Measurements from ENCODE around the gene MAML3.

Gene MAML3

GRCh38 chr4:139672732-139673131 is 481.3 kb downstream of the MAML3 start:
- in situ Hi-C loops (cut with MboI; ENCODE audit: low sequenced_read_pairs): no loop called here

DNA sequence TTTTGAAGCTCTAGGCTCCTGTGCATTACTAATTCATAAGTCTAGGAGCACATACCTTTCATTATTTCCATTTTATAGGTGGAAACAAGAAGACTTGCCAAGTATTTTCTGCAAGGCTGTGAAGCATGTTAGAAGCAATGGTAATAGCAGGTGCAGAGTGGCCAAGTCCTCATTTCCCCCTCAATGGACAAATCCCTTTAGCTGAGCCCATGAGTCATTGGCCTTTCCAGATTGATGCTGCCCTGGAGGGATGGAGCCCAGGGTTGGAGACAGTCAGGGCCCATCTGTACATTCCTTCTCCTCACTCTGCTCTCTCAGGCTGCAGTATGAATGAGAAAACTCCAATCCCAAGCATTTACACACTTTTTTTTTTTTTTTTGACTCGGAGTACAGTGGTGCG is 481.8 kb downstream of the MAML3 start:
- in situ Hi-C loops (cut with MboI; ENCODE audit: low sequenced_read_pairs): no loop called here

DNA sequence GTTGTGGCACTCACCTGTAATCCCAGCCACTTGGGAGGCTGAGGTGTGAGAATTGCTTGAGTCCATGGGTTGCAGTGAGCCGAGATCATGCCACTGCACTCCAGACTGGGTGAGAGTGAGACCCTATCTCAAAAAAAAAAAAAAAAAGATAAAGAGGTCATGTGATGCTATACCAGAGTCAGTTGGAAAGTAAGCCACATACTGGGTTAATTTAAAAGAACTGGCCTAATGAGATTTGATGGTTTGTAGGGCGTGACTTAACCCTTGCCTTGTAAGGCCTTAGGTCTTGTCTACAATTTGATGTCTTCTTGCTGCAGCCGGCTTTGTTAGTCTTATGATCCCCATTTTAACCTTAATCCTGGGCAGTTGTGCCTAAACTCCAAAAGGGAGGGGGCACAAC is 483.2 kb downstream of the MAML3 start:
- in situ Hi-C loops (cut with MboI; ENCODE audit: low sequenced_read_pairs): no loop called here

GRCh38 chr4:139669890-139670289 is 484.1 kb downstream of the MAML3 start:
- in situ Hi-C loops (cut with MboI; ENCODE audit: low sequenced_read_pairs): no loop called here

DNA sequence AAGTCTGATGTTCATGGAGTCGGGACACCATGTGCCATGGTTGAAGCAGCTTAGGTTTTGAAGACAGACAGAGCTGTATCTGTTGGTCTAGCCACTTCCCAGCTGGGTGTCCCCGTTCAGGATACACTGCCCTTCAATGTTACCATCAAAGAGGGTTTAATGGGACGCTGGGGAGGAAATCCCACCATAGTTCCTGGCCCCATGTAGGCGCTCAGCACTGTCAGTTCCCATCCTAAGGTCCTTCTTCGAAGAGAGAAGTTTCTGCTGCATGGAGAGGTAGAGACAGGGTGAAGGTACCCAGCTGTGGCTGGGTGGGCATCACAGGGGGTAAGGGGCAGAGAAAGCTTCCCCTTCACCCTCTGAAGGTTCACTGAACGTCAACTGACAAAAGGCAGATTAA is 484.6 kb downstream of the MAML3 start:
- in situ Hi-C loops (cut with MboI; ENCODE audit: low sequenced_read_pairs): no loop called here

DNA sequence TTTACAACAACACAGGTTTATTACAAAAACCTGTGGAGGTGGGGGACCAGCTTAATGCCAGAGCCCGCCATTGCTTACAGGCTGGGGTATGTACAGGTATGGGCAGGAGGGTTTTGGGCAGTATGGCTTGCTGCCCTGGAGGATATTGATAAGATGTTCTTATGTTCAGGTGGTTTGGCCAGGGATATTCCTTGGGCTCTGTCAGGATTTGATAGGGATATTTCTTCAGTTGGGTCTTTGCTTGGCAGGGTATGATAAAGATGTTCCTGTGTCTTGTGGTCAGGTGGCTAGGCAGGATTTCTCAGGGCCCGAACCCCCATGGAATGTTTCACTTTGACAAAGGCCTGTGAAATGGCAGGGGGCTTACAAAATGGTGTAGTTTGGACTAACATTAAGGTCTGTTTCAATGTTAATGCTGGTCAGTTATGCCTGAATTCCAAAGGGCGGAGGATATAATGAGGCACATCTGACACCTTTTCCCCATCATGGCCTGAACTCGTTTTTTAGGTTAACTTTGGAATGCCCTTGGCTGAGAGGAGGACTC is 485.3 kb downstream of the MAML3 start:
- in situ Hi-C loops (cut with MboI; ENCODE audit: low sequenced_read_pairs): no loop called here

- in situ Hi-C loops (cut with MboI; ENCODE audit: low sequenced_read_pairs): no loop called here
Measured at GRCh38 chr4:139668036-139668435, 485.9 kb downstream of the MAML3 start.
